Esophagus squamous epithelium (tissue), 4 donors: Measurements from ENCODE around the gene TBATA.

Experiments used
- CTCF ChIP-seq, 6 experiments: fragments of 450-650 bp in 4 of 6; fragments of 200-600 bp in 2 of 6; sonication (generic) in 2 of 6; IDR thresholded peaks; one replicate each; pipeline ENCODE4 v1.5.1; 2016 to 2019; ENCODE audit warnings: antibody characterized with exemption in 6 of 6, mild to moderate bottlenecking in 4 of 6, moderate library complexity in 4 of 6
- POLR2A ChIP-seq, 4 donors: fragments of 450-650 bp; IDR thresholded peaks; one replicate each; pipeline ENCODE4 v1.6.1; 2017; ENCODE audit warnings: antibody characterized with exemption in 4 of 4, mild to moderate bottlenecking in 4 of 4, moderate library complexity in 3 of 4

GRCh38 chr10:70834441-70835151 lies 49.4 kb upstream of the TBATA start:
- no peak for TF ChIP-seq CTCF (IDR thresholded peaks at IDR 0.05)
- TF ChIP-seq POLR2A (IDR thresholded peaks at IDR 0.05): no peak
